CD4-positive, alpha-beta T cell treated with Interleukin-4 for 1 hour (primary cell): ENCODE results near the gene ENPEP.
"Not testable (repeated sequence)": the region's sequence is repeated elsewhere in the genome, so short reads cannot be mapped to it uniquely, and the experiment has no call there.

Experiments used
- DNase-seq, 2 donors: peaks; one replicate each; pipeline ENCODE4 v3.0.0-alpha.2; 2020 to 2022

ENPEP gene

GRCh38 chr4:110486256-110486655, 10.3 kb downstream of the ENPEP start:
- no peak for DNase-seq

GRCh38 chr4:110486850-110487249, 10.9 kb downstream of the ENPEP start:
- not testable (repeated sequence) for DNase-seq

GRCh38 chr4:110487873-110488272, 11.9 kb downstream of the ENPEP start:
- no peak for DNase-seq

- DNase-seq = no peak
Measured at GRCh38 chr4:110489901-110490508, 14.1 kb downstream of the ENPEP start.

GRCh38 chr4:110492522-110492921, 16.6 kb downstream of the ENPEP start:
- DNase-seq = no peak

GRCh38 chr4:110493520-110493919, 17.6 kb downstream of the ENPEP start:
- no peak for DNase-seq

- no peak for DNase-seq
Measured at GRCh38 chr4:110498420-110498819, 22.5 kb downstream of the ENPEP start.

GRCh38 chr4:110499126-110499525, 23.2 kb downstream of the ENPEP start:
- no peak for DNase-seq

- no peak for DNase-seq
Measured at GRCh38 chr4:110501826-110502225, 25.9 kb downstream of the ENPEP start.

- DNase-seq = no peak
Measured at GRCh38 chr4:110503270-110504083, 27.5 kb downstream of the ENPEP start.

GRCh38 chr4:110504084-110504435, 28.1 kb downstream of the ENPEP start:
- no peak for DNase-seq

- DNase-seq = no peak
Measured at GRCh38 chr4:110505440-110505839, 29.5 kb downstream of the ENPEP start.

GRCh38 chr4:110508827-110509710, 33.1 kb downstream of the ENPEP start:
- no peak for DNase-seq

GRCh38 chr4:110510277-110510676, 34.3 kb downstream of the ENPEP start:
- DNase-seq = no peak

GRCh38 chr4:110510955-110511544, 35.1 kb downstream of the ENPEP start:
- DNase-seq = peak in 1 of 2 donors; percentile 66

GRCh38 chr4:110512901-110513300, 36.9 kb downstream of the ENPEP start:
- DNase-seq = no peak

- peak in 1 of 2 donors; percentile 64 for DNase-seq
Measured at GRCh38 chr4:110514889-110515479, 39.0 kb downstream of the ENPEP start.

GRCh38 chr4:110515676-110516075, 39.7 kb downstream of the ENPEP start:
- DNase-seq = peak in 1 of 2 donors; percentile 24

- peak; percentile 75 to 79 for DNase-seq
Measured at GRCh38 chr4:110516106-110516922, 40.4 kb downstream of the ENPEP start.

- DNase-seq = peak in 1 of 2 donors; percentile 42
Measured at GRCh38 chr4:110518889-110519490, 43.0 kb downstream of the ENPEP start.

GRCh38 chr4:110520886-110521285, 44.9 kb downstream of the ENPEP start:
- DNase-seq = no peak
